Measurements from ENCODE around the gene TLE4.

The TLE4 gene

GRCh38 chr9:79672236-79672635 is 100.5 kb downstream of the TLE4 start:
- TF ChIP-seq CTCF (IDR thresholded peaks at IDR 0.05) (no peak), ZFX (IDR thresholded peaks at IDR 0.05; ENCODE audit: borderline replicate concordance) (no peak)
- H3K27ac ChIP-seq, result no peak overlapping the region

DNA sequence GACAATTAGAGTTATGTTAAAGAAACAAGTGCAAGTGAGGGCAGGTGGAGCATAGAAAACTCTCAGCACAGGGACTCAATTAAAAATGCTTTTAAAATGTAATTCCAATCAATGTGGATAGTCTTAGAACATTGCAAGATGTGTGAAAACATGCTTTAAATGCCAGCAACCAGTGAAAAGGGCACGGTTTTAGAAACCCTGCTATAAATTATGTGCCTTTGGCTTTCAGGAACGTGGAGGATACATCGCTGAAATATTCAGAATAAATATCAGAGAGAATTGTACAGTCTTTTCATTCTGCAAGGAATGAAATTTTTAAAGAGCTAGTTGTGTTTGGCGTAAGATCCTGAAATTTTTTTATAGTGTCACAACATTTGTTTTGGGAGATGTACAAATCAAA is 101.1 kb downstream of the TLE4 start:
- no peak overlapping the region for H3K27ac ChIP-seq
- TF ChIP-seq CTCF (IDR thresholded peaks at IDR 0.05), result no peak

- TF ChIP-seq CTCF (IDR thresholded peaks at IDR 0.05), result no peak
- TF ChIP-seq ZFX (IDR thresholded peaks at IDR 0.05; ENCODE audit: borderline replicate concordance), result no peak
- no peak overlapping the region for H3K27ac ChIP-seq
Observed at GRCh38 chr9:79673614-79674013, 101.8 kb downstream of the TLE4 start.

DNA sequence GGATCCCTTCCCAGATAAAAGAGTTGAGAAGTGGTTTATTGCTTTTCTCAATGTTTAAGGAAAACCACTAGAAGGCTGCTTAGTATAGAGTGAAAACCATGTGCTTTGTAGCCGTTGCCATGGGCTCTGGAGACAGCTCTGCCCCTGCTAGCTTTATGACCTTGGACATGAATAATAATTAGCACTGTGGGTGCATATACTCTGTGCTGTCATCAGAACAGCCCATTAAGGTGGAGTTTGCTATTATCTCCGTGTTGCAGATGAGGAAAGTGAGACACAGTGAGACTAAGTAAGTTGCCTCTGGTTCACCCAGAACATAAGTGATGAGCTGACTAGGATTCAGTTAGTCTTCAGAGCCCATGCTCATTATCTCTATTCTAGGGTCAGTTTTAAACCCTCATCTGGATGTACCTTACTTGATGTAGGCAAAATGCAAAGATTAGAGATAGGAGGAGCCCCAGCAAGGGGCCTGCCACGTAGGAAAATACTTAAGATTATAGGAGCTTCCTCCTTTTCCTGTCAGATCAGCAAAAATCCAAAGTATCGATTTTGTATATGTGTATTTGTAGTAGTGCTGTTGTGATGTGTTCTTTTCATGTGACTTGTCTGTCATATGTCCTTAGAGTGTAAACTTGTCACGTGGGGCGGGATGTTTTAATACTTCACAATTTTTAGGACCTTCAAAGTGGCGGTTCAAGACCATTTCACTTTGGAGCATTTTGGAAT is 102.5 kb downstream of the TLE4 start:
- H3K27ac ChIP-seq, result no peak overlapping the region
- TF ChIP-seq ZFX (IDR thresholded peaks at IDR 0.05; ENCODE audit: borderline replicate concordance), result no peak
- no peak for TF ChIP-seq CTCF (IDR thresholded peaks at IDR 0.05)

DNA sequence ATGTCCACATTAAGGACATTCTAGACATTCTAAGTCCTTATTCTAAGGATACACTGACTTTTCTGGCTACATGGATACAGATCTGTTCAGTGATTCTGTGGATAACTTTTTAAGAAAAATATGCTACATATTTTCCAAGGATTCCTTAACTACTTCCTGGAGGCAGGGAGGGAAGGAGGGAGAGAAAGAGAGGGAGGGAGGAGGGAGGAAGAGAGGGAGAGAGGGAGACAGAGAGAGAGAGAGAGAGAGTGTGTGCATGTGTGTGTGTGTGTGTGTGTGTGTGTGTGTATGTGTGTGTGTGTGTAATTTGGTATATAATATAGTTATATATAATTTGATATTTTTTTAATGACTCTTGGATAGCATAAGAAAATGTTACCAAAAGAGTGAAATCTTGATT is 109.8 kb downstream of the TLE4 start:
- H3K27ac ChIP-seq, result no peak overlapping the region
- TF ChIP-seq CTCF (IDR thresholded peaks at IDR 0.05) (no peak), ZFX (IDR thresholded peaks at IDR 0.05; ENCODE audit: borderline replicate concordance) (no peak)

DNA sequence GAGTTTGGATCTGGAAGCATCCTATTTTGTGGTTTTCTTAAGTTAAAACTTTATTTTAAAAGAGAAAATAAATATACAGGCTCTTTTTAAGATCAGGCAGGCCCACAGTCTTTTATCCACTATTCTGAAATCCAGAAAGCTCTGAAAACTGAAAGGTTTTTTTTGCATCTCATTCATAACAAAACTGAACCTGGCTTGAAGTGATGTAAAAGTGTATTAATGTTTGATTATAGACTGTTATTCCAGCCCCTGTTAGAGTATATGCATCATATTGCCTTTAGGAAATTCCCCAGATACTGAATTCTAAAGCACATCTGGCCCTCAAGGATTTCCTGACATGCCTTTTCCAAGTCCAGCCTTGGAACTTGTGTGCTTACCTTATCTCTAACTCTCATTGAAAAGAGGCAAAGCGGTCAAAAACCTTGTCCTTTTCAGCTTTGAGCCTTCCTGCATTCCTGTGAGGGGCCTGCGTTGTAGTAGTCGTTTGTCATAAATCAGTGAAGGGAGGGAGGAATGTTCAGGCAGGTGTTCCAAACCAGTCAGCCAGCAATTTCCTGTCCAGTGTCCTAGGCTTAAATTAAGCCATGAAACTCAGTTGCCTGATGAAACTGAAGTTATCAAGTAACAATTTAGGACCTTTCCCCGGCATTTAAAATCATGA is 110.4 kb downstream of the TLE4 start:
- no peak overlapping the region for H3K27ac ChIP-seq
- TF ChIP-seq ZFX (IDR thresholded peaks at IDR 0.05; ENCODE audit: borderline replicate concordance) (no peak), CTCF (IDR thresholded peaks at IDR 0.05) (no peak)

- H3K27ac ChIP-seq, result no peak overlapping the region
- no peak for TF ChIP-seq ZFX (IDR thresholded peaks at IDR 0.05; ENCODE audit: borderline replicate concordance)
- no peak for TF ChIP-seq CTCF (IDR thresholded peaks at IDR 0.05)
Observed at GRCh38 chr9:79684059-79684458, 112.3 kb downstream of the TLE4 start.
